GM12891 (cell line): ENCODE data around the gene FBF1.

Experiments used
- POLR2A ChIP-seq: IDR thresholded peaks from 2 replicates; pipeline ENCODE4 v1.6.1; 2011; ENCODE audit warnings: low read depth, low read length, control low read depth
- POLR2AphosphoS5 ChIP-seq: IDR thresholded peaks from 2 replicates; pipeline ENCODE4 v1.6.1; 2011; ENCODE audit warnings: low read depth, low read length, control low read depth
- SPI1 ChIP-seq: IDR thresholded peaks from 2 replicates; pipeline ENCODE4 v1.6.1; 2011; ENCODE audit warnings: low read depth, low read length, control low read depth
- TAF1 ChIP-seq: IDR thresholded peaks from 2 replicates; pipeline ENCODE4 v1.6.1; 2011; ENCODE audit warnings: low read depth, low read length, control low read depth

DNA sequence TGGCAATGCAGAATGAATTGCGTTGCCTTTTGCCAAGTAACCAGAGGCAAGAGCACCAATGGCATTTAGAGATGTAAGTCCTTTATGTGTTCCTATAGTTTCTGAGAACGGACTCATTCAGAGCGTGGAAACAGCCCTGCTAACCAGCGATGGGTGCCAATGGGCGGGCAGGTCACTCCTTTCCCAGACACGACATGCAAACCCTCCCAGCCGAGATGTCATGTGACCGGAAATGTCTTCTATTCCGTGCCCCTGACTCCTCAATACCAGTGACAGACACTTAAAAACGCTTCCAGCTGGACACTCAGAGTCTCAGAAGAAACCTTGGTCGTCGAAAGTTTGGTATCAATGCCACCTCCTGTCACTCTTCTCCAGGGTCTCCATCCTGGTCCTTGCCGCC is 3.2 kb downstream of the FBF1 start:
- no peak for TF ChIP-seq POLR2AphosphoS5
- no peak for TF ChIP-seq POLR2A
- TF ChIP-seq SPI1 = no peak
- no peak for TF ChIP-seq TAF1
